GM10847 (cell line): Measurements from ENCODE around the gene SUSD3.

ENCODE experiments used
- POLR2A ChIP-seq: IDR thresholded peaks from 2 replicates; pipeline ENCODE4 v1.6.1; 2011; ENCODE audit not compliant: insufficient read length; ENCODE audit errors: extremely low read depth

The SUSD3 gene

DNA sequence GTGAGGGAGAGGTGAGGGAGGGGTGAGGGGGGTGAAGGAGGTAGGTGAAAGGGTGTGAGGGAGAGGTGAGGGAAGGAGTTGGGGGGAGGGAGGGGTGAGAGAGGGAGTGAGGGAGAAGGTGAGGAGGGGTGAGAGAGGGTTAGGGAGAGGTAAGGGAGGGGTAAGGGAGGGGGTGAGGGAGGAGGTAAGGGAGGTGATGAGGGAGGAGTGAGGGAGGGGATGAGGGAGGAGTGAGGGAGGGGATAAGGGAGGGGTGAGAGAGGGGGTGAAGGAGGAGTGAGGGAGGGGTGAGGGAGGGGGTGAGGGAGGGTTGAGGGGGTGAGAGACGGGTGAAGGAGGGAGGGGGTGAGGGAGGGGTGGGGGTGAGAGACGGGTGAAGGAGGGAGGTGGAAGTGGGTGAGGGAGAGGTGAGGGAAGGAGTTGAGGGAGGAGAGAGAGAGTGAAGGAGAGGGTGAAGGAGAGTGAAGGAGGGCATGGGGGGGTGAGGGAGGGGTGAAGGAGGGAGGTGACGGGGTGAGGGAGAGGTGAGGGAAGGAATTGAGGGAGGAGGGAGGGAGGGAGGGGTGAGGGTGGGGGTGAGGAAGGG lies 57.1 kb downstream of the SUSD3 start:
- no peak for TF ChIP-seq POLR2A

DNA sequence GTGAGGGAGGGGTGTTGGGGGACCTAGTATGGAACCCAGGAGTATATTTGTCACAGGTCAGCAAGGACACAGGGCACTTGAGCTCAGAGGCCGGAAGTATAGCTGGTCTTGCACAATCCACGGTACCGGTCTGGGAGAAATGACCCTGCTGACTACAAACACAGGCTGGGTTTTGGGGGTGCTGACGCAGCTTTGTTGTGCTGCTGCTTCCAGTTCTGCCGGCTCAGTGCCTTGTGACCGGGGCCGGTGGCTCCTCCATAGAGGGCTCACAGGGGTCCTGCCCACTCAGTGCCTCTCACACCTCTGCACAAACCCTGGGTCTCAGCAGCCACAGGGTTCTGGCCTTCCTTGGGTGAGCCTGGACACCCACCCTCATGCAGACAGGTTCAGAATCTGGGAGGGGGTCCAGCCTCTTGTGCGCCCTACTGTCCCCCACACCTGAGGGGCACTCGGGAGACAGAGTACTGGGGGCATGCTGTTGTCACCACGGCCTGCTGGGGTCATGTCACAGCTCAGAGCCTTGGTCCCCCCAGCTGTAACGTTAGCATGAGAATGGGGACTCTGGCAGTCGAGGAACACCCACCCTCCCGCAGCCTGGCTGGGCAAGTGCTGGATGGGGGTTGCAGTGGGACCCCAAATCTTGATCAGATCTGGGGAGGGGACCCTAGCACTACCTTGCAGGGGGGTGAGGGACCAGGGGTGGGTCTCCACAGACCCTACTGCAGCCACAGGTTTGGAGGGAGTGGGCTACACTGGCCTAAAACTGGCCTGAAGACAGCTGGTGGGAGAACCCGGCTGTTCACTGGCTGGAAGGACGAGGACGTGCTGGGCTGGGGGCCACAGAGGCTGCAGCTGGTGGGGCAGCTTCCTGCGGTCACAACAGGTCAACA lies 57.8 kb downstream of the SUSD3 start:
- no peak for TF ChIP-seq POLR2A

DNA sequence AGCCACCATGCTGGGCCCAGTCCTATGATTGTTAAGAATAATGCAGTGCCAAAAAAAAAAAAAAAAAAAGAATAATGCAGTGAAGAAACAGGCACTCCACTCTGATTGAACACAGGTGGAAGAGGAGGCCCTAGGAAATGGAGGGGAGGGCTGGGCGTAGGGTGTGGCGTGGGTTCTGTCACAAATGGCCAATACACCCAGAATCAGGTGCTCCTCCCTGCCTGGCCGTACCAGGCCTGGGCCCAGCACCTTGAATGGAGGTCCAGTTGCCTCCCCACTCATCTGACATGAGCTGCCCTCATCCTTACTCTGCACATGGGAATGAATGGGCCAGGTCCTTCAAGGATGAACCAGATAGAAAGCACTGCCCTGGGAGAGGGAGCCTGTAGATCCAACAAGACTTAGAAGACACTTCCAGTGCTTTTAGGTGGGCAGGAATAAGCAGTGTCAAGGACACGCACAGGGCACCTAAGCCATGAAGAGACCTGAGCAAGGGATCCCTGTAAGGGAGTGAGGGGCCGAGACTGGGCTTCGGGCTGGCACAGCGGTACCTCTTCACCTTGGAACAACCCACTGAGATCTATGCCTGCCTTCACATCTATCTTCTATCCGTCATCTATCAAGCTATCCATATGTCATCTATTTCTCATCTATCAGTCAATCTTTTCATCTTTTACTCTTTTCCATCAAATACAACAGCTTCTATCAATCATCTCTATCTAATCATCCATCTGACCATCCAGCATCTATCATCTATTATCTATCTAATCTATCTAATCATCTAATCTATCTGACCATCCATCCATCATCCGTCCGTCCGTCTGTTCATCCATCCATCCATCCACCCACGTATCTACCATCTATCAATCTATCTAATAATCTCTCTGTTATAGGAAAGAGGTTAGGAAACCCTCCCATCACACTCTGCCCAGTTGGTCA lies 59.7 kb downstream of the SUSD3 start:
- no peak for TF ChIP-seq POLR2A

DNA sequence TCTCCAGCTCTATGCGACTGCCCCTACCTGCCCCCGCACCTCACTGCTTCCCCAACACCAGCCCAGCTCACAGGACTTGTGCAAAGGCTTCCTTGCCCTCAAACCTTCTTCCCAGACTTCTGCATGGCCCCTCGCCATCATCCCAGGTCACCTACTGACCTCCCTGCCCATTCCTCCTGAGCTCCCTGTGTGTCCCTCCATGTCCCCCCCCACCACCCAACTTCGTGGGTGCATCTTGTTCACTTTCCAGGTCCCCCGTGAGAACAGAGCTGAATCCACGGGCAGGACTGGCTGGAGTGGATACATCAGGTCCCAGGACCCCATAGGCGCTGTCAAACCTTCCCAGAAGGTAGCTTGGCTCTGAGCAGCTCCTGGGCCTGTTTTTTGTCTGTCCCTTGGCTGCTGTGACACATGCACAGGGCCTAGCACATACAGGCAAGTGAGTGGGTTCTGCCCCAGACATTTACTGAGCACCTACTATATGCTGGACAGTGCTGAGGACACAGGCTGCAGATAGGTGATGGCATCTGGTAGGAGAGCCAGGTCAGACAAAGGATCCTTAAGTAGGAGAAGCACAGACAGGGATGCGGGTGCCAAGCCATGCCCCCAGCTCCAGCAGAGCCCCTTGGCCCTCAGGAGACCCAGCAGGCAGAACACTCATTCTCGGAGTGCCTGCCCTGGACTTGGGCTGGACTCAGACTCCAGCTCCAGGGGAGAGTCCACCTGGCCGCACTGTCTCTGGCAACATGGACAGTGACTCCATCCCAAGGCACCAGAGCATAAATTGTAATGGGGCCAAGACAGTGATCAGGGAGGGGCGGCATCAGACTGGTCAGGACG lies 60.6 kb downstream of the SUSD3 start:
- no peak for TF ChIP-seq POLR2A

DNA sequence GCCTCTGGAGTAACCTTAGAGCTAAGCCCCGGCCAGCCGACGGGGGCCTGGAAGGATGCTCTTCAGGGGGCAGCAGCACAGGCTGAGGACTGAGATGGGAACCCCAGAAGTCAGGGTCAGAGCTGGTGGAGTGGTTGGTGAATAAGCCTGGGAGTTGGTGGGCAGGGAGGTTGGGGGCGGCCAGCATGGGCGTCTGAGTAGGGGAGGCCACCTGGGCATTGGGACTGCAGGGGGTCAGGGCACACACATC lies 61.1 kb downstream of the SUSD3 start:
- TF ChIP-seq POLR2A: no peak

DNA sequence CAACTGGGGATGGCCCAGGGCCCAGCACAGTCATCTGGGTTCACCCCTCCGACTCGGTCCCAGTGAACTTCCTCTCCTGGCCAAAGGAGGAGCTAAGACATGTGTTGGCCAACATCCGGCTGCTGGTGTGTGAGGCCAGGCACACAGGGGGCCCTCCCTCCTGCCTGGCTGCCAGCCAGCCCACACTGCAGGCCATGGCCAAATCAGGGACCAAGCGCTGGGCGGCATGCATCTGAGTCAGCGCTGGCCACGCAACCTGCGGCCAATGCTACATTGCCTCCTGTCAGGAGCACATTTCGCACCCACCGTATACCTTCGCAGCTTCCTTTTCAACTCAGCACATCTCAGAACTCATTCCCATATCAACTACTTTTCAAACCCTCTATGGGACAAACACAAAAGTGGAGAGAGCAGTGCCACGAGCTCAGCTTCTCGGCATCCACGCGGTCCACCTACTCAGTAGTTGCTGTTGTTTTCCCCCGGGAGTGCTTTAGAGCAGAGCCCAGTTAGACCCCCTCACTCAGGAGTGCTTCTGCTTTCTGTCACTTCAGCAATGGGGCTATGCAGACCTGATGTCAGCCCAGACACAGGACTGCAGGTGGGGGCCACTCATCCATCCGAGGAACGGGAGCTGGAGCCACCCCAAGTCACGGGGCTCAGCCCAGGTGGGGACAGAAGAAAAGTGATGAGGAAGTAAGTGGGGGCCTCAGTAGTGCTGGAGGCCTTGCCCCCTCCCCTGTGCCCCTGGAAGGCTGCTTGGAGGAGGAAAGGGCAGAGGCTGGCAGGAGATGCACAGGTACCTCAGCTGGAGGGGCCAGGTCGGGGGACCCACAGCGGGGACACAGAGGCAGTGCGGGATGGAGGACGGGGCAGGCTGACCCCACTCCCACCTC lies 61.7 kb downstream of the SUSD3 start:
- TF ChIP-seq POLR2A: no peak

- no peak for TF ChIP-seq POLR2A
These were observed 62.4 kb downstream of the SUSD3 start for GRCh38 chr9:93120846-93121315.

GRCh38 chr9:93121316-93122241 lies 63.1 kb downstream of the SUSD3 start:
- no peak for TF ChIP-seq POLR2A

GRCh38 chr9:93122721-93123221 lies 64.3 kb downstream of the SUSD3 start:
- TF ChIP-seq POLR2A: no peak

- no peak for TF ChIP-seq POLR2A
These were observed 65.2 kb downstream of the SUSD3 start for GRCh38 chr9:93123561-93124283.

GRCh38 chr9:93124793-93125192 lies 66.3 kb downstream of the SUSD3 start:
- TF ChIP-seq POLR2A: no peak

DNA sequence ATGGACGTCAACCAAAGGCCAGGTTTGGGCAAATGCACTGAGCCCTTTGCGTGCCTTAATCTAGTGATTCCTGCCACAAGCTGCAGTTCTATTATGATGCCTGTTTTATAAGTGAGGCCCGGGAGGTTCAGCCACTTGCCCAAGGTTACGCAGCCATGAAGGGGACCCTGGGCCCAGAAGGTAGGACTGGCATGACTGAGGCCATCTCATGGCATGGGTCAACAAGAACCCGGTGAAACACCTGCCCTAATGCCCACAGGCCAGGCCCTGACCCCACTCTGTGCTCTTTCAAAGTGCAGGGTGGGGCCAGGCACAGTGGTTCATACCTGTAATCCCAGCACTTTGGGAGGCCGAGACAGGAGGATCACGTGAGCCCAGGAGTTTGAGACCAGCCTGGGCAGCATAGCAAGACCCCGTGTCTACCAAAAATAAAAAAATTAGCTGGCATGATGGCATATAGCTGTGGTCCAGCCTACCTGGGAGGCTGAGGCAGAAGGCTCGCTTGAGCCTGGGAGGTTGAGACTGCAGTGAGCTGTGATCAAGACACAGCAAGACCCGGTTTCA lies 66.9 kb downstream of the SUSD3 start:
- TF ChIP-seq POLR2A: no peak
